AG08396 (cell line): ENCODE measurements around the gene DLG4.
A peak's percentile ranks its signal among the peaks of the same experiment; 100 is the strongest.
"Not testable (repeated sequence)": the region's sequence is repeated elsewhere in the genome, so short reads cannot be mapped to it uniquely, and the experiment has no call there.

Experiments used
- DNase-seq: peaks from one replicate; pipeline ENCODE4 v3.0.0; 2012; ENCODE audit warnings: low spot score, mixed read lengths

The DLG4 gene

DNA sequence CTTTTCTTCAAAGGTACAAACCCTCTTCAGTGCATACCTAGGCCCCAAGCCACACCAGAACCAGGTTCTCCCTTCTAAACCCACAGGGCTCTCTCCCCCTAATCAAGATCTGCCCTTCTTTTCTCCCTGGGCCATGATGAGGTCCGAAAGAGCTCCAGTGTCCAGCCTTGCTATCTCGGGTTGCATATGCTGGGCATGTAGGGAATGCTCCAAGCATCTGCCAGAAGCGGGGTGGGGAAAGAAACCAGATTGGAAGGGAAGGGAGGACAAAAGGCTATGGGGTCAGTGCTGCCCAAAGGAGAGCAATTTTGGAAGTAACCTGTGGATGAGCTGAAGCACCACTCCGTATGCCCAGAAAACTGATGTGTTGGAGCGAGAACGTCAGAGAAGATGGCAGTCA lies 29.6 kb upstream of the DLG4 start:
- DNase-seq, result no peak

DNA sequence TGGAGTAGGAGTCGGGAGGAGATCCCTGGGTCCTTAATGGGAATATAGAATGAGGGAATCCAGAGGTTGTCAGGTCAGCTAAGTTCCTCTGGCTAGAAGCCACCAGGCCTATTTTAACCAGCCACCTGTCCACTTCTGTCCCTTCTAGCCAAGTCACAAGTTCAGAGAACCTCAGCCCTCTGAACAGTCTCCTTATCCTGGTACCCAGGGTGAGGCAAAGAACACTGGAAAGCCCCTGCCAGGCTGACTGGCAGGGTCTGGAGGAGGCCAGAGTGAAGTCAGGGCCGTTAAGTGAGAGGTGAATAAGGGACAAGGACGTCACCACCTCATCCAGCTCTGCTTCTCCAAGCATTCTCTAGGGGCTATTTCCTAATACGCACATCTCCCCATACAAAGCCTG lies 29.2 kb upstream of the DLG4 start:
- no peak for DNase-seq

- no peak for DNase-seq
These were observed 27.1 kb upstream of the DLG4 start for GRCh38 chr17:7246779-7247178.

DNA sequence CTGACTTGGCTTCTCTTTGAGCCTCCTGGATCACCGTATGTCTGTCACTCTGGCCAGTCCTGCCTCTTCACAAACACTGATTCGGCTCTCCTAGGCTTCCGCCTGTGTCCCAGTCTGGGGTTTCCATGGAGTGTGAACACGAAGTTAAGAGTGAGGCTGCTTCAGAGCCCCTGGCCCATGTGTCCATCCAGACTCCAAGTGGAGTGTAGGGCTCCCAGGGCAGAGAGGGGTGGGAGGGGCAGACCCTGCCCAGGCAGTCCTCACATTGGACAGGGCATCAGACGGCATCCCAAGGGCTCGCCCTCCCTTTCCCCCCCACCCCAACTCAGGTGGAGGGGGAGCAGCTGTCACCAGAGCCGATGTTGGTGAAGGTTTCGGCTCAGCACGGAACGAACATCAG lies 24.2 kb upstream of the DLG4 start:
- DNase-seq, result not testable (repeated sequence)

DNA sequence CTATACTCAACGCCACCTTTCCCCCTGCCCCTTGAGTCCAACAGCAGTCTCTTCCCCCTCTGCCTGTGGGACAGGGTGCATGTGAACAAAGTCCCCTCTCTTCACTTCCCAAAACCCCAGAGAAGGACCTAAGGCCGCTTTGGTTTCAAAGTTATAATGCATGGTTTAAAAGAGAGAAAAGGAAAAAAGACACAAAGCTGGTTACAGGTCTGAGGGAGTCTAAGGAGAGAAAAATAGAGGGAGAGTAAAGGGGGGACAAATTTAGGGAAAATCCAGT lies 23.8 kb upstream of the DLG4 start:
- no peak for DNase-seq

DNA sequence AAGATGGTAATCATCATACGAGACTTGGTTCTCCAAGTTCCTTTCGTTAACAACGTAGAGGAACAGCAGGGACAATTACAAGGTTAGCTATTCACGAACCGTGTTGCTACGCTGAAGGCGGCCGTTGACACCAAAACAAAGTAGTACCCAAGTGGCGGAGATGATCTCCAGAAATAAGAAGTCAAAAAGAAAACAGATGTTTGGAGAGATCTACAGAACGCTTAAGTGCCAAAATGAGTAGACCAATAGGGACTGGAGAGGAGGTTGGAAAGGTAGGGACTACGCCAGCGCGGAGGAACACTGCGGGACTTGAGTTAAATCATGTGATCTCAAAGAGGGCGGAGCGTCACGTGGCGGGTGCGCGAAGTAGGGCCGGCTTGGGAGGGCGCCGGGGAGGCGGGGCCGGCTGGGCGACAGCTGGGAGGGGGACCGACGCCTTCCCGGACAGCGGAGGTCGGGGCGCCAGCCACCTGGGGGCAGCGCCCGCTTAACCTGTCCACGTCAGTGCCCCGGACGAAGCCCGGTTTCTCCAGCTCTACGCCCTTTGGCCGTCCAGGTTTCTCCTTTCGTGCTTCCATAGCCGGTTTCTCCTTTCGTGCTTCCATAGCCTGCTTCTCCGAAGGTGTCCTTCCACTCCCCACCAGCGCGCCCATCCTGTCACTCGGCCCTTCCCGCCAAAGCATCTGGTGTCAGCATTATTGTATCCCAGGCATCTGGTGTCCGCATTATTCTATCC lies 23.2 kb upstream of the DLG4 start:
- DNase-seq, result peak; percentile 90

GRCh38 chr17:7241783-7242716 lies 22.4 kb upstream of the DLG4 start, which contains the start of gene GABARAP:
TSS of gene GABARAP (minus strand) at chr17:7242449. CDS start at chr17:7242330, 119 bp downstream.
- DNase-seq, result peak; percentile 88

DNA sequence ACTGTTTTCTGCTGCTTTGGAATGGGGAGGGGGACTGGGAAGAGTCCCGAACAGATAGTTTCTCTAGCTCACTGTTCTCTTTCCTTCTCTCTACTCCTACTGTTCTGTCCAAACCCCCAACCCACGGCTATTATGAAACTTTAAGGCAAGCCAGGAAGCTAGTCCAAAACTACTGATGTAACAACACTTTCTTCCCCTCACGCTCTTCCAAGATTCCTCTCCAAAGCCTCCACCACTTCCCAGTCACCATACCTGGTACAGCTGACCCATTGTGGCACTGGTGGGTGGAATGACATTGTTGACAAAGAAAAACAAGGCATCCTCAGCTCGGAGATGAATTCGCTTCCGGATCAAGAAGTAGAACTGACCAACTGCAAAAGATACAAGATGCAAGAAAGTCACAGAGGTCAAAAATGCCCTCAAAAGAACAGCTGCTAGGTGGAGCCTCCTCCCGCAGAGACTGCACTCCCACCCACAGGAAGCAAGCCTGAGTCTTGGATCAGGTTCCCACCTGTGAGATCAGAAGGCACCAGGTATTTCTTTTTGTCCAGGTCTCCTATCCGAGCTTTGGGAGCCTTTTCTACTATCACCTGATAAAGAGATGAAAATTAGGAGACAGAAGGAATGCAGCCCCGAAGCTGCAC lies 21.6 kb upstream of the DLG4 start:
- no peak for DNase-seq

DNA sequence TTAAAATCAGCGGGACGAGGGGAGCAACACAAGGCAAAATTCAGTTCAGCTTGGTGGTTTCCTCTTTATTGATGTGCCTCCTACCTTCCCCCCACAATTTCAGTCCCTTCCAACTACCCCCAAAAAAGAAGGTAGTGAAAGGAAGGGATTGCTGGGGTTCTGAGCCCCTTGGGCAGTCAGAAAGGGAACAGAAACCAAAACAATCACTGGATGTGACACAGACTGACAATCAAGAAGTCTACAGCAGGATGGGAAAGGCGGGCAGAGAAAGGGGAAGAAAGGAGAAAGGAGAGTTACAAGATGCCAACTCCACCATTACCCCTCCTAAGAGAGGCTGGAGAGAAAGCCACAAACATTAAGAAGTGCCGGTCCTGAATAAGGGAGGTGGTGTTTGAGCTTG lies 20.7 kb upstream of the DLG4 start:
- DNase-seq, result no peak

- DNase-seq, result peak; percentile 99
These were observed 19.7 kb upstream of the DLG4 start, which contains the start of gene PHF23 for GRCh38 chr17:7239091-7240027. TSS of gene PHF23 (minus strand) at chr17:7239457. CDS start at chr17:7239279, 178 bp downstream.

GRCh38 chr17:7238420-7239090 lies 18.9 kb upstream of the DLG4 start:
- no peak for DNase-seq

GRCh38 chr17:7237761-7238419 lies 18.3 kb upstream of the DLG4 start:
- peak; percentile 80 for DNase-seq

DNA sequence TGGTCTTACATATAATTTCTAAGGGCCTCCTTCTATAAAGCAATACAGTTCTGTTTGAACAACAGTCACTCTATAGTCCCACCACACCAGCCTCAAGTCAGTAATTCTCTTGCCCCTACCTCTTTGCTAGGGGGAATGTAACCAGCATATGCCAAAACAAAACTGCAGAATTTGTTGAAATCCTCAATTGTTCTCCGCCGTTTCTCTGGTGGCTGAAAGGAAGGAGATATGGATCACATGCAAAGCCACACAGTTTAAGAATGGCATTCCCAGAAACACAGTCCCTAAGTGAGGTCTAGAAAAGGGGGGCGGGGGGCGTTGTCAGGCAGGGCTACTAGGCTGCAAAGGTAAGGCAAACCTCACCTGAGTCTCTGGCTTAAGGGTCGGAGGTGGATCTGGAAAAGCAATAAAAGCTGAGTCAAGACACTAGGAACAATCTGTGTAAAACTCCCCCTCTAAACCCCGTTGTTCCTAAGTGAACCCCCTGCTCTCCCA lies 17.7 kb upstream of the DLG4 start:
- no peak for DNase-seq

DNA sequence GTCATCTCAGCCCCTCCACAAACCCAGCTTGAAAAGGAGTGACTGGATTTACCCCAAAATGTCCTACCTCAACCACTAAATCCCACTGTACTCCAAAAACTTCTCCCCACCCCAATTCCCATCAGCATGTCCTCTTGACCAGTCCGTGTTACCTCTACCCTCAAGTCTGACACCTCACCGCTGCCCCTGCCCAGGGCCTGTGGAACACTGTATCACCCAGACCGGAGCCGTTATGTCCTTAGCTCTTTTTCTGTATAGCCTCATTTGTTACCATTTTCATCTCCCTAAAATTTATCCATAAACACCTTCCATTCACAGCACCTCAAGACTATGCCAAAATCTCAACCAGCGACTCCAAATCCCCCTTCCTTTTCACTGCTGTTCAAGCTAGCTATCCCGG lies 17.2 kb upstream of the DLG4 start:
- DNase-seq, result no peak

GRCh38 chr17:7235693-7236665 lies 16.3 kb upstream of the DLG4 start:
- no peak for DNase-seq

DNA sequence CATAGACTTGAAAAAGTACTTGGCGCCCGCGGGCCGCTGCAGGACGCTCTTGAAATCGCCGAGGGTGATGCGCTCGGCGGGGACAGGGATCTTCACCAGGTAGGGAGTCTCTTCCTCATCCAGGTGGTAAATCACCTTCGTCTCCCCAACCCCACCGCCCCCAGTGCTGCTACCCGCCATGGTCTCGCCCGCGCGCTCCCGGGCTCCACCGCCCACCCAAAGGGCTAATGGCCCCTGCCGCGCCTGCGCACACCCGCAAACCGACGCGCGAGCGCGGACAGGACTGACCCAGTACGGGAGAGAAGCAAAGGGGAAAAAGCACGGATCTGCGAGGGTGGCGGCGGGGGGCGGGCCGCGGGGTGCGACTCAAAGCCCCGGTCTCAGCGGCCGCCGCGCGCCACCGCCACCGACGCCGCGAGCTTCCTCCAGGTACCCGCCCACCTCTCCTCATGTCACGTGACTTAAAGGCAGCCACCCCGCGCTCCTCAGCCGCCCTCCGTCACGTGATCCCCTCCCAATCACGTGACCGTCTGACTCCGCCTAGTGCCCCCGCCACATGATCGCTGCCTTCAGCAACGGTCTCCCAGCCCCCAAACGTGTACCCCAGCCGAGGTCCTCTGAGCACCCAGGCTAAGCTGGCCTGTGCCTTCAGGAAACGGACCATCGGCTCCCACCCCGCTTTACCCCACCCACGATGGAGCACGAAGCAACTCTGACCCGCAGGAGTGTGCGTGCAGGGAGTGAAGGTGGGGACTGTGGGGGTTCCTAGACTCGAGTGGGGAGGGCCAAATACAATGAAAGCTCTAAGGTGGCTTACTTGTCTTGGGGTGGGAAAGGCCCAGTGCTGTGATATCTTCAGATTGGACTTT lies 14.7 kb upstream of the DLG4 start, which contains the start of gene DVL2:
Gene DVL2 (minus strand): TSS at position 435 of the 869 bp plus-strand sequence. CDS start 255 bp downstream, at position 180.
- DNase-seq, result peak; percentile 96

GRCh38 chr17:7233701-7234082 lies 14.1 kb upstream of the DLG4 start:
- no peak for DNase-seq

- no peak for DNase-seq
These were observed 12.5 kb upstream of the DLG4 start for GRCh38 chr17:7232114-7232513.
